Fibroblast of lung (primary cell): ENCODE results near the gene SRP72. TPM values are rescaled to one million over a fixed set of nuclear protein-coding genes. Genes with fewer than 3 reads are reported as not detected.

Source experiments
- DNase-seq, 2 donors: peaks; one replicate each; pipeline versions ENCODE4 v3.0.0 to v3.0.0-alpha.2; 2010; ENCODE audit warnings: low read depth in 2 of 2
- H2AFZ ChIP-seq: 2 replicates; pipeline ENCODE4 v1.5.1; 2012; ENCODE audit warnings: low read length, control low read depth, inconsistent platforms
- H3K27ac ChIP-seq: 2 replicates; pipeline ENCODE4 v1.5.1; 2011; ENCODE audit warnings: low read length, control low read depth; ENCODE audit not compliant: insufficient read depth
- H3K27me3 ChIP-seq: 2 replicates; pipeline ENCODE4 v1.5.1; 2011; ENCODE audit warnings: mild to moderate bottlenecking, low read length; ENCODE audit not compliant: control insufficient read depth, insufficient read depth
- H3K36me3 ChIP-seq: 2 replicates; pipeline ENCODE4 v1.5.1; 2011; ENCODE audit warnings: low read length; ENCODE audit not compliant: control insufficient read depth, insufficient read depth
- H3K4me1 ChIP-seq: 2 replicates; pipeline ENCODE4 v1.5.1; 2011; ENCODE audit warnings: low read length; ENCODE audit not compliant: control insufficient read depth, insufficient read depth; ENCODE audit errors: extremely low read depth
- H3K4me2 ChIP-seq: 2 replicates; pipeline ENCODE4 v1.5.1; 2011; ENCODE audit warnings: low read length, control low read depth; ENCODE audit not compliant: insufficient read depth; ENCODE audit errors: extremely low read depth
- H3K4me3 ChIP-seq, 4 experiments: fragments of 200-600 bp in 1 of 4; sonication (generic) in 1 of 4; replicated peaks in 1 of 4; 2 replicates each; pipeline ENCODE4 v1.5.1; 2011 to 2016; ENCODE audit warnings: low read length in 4 of 4, low read depth in 3 of 4, mild to moderate bottlenecking in 3 of 4, control low read depth in 2 of 4, inconsistent platforms in 1 of 4, mixed read lengths in 1 of 4; ENCODE audit not compliant: insufficient read depth in 1 of 4; ENCODE audit errors: control extremely low read depth in 1 of 4
- H3K79me2 ChIP-seq: 2 replicates; pipeline ENCODE4 v1.5.1; 2012; ENCODE audit warnings: mild to moderate bottlenecking, low read length, inconsistent platforms; ENCODE audit not compliant: control insufficient read depth, insufficient read depth
- H3K9ac ChIP-seq: 2 replicates; pipeline ENCODE4 v1.5.1; 2011; ENCODE audit warnings: mild to moderate bottlenecking, low read length, control low read depth; ENCODE audit not compliant: insufficient read depth
- H3K9me3 ChIP-seq: 2 replicates; pipeline ENCODE4 v1.5.1; 2012; ENCODE audit warnings: low read depth, low read length; ENCODE audit not compliant: control insufficient read depth, insufficient read depth
- H4K20me1 ChIP-seq: 2 replicates; pipeline ENCODE4 v1.5.1; 2011; ENCODE audit warnings: low read length; ENCODE audit not compliant: control insufficient read depth, insufficient read depth; ENCODE audit errors: extremely low read depth
- EZH2 ChIP-seq: IDR thresholded peaks from 2 replicates; pipeline ENCODE4 v1.5.1; 2012; ENCODE audit warnings: low read length, control low read depth, mild to moderate bottlenecking; ENCODE audit errors: missing control alignments
- polyA minus RNA-seq: library from RNA; depleted of rRNA, polyadenylated mRNA; stranded (reverse); fragments of >200 nt; gene quantifications from 2 replicates; pipeline ENCODE4 v1.2.3, GENCODE V29; 2011; ENCODE audit warnings: low replicate concordance
- polyA plus RNA-seq, 2 donors: library from polyadenylated mRNA; depleted of rRNA in 1 of 2; stranded (reverse) in 1 of 2; unstranded in 1 of 2; fragments of >200 nt; gene quantifications; 2 replicates each; pipeline ENCODE4 v1.2.1, GENCODE V29; 2011 to 2012; ENCODE audit warnings: missing spikeins in 1 of 2
- total RNA-seq: library from RNA; depleted of rRNA; stranded (reverse); fragments of >200 nt; gene quantifications from 2 replicates; pipeline ENCODE4 v1.2.1, GENCODE V29; 2014
- TF ChIP-seq, protein P1 (sequence below), 2 donors: IDR thresholded peaks in 1 of 2; conservative IDR thresholded peaks in 1 of 2; 1 replicate in 1 of 2; 2 replicates in 1 of 2; pipeline ENCODE4 v1.5.1; 2011 to 2012; ENCODE audit warnings: low read length in 2 of 2, control low read depth in 1 of 2, inconsistent platforms in 1 of 2, low read depth in 1 of 2, mild to moderate bottlenecking in 1 of 2

Gene SRP72, protein sequence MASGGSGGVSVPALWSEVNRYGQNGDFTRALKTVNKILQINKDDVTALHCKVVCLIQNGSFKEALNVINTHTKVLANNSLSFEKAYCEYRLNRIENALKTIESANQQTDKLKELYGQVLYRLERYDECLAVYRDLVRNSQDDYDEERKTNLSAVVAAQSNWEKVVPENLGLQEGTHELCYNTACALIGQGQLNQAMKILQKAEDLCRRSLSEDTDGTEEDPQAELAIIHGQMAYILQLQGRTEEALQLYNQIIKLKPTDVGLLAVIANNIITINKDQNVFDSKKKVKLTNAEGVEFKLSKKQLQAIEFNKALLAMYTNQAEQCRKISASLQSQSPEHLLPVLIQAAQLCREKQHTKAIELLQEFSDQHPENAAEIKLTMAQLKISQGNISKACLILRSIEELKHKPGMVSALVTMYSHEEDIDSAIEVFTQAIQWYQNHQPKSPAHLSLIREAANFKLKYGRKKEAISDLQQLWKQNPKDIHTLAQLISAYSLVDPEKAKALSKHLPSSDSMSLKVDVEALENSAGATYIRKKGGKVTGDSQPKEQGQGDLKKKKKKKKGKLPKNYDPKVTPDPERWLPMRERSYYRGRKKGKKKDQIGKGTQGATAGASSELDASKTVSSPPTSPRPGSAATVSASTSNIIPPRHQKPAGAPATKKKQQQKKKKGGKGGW
- total RNA-seq = 72.3 and 76.0 TPM in 2 replicates
- 181 and 197 TPM in 2 replicates for polyA plus RNA-seq
- 97.3 and 101 TPM in 2 replicates for polyA plus RNA-seq (2012)
- polyA minus RNA-seq = 12.8 and 14.5 TPM in 2 replicates

DNA sequence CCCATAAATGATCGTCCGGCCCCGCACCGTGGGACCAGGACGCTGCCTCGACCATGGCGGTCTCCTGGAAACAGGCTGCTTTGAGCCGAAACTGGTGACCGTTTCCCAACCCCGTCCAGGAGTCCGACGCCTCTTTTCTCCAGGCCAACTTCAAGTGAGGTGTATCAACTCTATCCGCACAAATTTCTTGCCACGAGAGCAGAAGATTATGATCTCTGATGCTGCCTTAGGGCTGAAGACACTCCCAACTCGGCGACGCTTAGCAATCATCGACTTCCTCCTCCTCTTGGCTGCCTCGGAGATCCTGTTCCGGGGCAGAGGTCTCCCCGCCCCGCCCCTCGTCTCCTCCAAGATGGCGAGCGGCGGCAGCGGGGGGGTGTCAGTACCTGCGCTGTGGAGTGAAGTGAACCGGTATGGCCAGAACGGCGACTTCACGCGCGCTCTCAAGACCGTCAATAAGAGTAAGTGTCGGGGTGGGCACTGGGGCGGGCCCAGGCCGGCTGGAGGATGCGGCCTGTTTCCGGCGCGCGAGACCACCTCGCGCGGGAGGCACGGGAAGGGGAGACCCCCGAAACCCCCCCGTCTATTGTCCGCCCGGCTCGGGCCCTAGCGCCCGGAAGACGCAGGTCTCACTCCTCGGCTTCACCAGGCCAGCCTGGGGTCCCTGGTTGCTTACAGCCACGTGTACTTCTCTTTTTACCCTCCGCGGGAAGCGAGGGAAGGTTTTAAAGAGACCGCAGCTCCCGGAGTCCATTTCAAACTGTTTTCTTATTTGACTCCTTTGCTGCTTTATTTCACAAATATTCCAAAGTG lies at the start of gene SRP72:
Gene SRP72 (plus strand): TSS at position 334 of the 813 bp plus-strand sequence. CDS start 19 bp downstream, at position 353.
- DNase-seq = peak; percentile 82 to 91
- peak within 1 kb of the TSS; percentile 86 for H3K9ac ChIP-seq
- peak within 1 kb of the TSS; percentile 81 to 98 (median 90) for H3K4me3 ChIP-seq
- H3K9me3 ChIP-seq = no peaks in the 10 kb centered on the region
- TF ChIP-seq EZH2 = no peak
- TF ChIP-seq, protein P1, sequence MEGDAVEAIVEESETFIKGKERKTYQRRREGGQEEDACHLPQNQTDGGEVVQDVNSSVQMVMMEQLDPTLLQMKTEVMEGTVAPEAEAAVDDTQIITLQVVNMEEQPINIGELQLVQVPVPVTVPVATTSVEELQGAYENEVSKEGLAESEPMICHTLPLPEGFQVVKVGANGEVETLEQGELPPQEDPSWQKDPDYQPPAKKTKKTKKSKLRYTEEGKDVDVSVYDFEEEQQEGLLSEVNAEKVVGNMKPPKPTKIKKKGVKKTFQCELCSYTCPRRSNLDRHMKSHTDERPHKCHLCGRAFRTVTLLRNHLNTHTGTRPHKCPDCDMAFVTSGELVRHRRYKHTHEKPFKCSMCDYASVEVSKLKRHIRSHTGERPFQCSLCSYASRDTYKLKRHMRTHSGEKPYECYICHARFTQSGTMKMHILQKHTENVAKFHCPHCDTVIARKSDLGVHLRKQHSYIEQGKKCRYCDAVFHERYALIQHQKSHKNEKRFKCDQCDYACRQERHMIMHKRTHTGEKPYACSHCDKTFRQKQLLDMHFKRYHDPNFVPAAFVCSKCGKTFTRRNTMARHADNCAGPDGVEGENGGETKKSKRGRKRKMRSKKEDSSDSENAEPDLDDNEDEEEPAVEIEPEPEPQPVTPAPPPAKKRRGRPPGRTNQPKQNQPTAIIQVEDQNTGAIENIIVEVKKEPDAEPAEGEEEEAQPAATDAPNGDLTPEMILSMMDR (conservative IDR thresholded peaks at IDR 0.05 in 1 of 2, IDR thresholded peaks at IDR 0.05 in 1 of 2; ENCODE audit: low read depth in 1 of 2, low read length in 2 of 2) = no peak
- no peaks in the 10 kb centered on the region for H3K27me3 ChIP-seq
- H3K79me2 ChIP-seq = peaks cover 53% of the 10 kb centered on the region
- H3K36me3 ChIP-seq = peaks cover 5% of the 10 kb centered on the region
- peak within 1 kb of the TSS; percentile 89 for H3K4me2 ChIP-seq
- H2AFZ ChIP-seq = peak within 1 kb of the TSS; percentile 68
- no peaks in the 10 kb centered on the region for H4K20me1 ChIP-seq
- H3K27ac ChIP-seq = peak within 1 kb of the TSS; percentile 93
- peaks cover 2% of the 10 kb centered on the region for H3K4me1 ChIP-seq

DNA sequence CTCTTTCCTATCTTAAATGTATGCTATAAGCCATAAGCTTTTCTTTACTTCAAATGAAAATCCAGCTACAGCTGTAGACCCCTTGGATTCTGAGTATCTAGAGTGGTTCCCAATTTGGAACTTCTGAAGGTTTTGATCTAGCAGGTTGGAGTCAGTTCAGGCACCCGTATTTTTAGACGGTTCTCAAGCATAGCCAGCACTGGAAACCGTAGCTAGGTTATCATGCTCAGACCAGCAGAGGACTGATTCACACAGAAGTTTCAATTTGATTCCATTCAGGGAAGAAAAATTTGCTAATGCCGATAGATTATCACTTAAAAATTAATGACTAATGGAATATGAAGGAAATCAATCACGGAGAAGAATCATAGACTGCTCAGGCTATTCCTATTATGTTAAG lies 43.2 kb upstream of the SRP72 start:
- no peak overlapping the region for H3K9ac ChIP-seq
- no peaks in the 10 kb centered on the region for H3K36me3 ChIP-seq
- H3K27ac ChIP-seq = no peak overlapping the region
- no peak overlapping the region for H3K4me3 ChIP-seq
- no peaks in the 10 kb centered on the region for H3K4me1 ChIP-seq
- no peak overlapping the region for H3K4me2 ChIP-seq
- no peaks in the 10 kb centered on the region for H4K20me1 ChIP-seq
- H3K27me3 ChIP-seq = no peaks in the 10 kb centered on the region
- H3K9me3 ChIP-seq = no peaks in the 10 kb centered on the region
- no peak for DNase-seq
- H3K79me2 ChIP-seq = peaks cover 17% of the 10 kb centered on the region
- H2AFZ ChIP-seq = no peak overlapping the region
- TF ChIP-seq, protein P1 (conservative IDR thresholded peaks at IDR 0.05 in 1 of 2, IDR thresholded peaks at IDR 0.05 in 1 of 2; ENCODE audit: low read depth in 1 of 2, low read length in 2 of 2) = no peak
